ENCODE measurements around the gene IL17RE.
"Not testable (repeated sequence)": the region's sequence is repeated elsewhere in the genome, so short reads cannot be mapped to it uniquely, and the experiment has no call there.

IL17RE gene

GRCh38 chr3:9891072-9891622, 11.5 kb upstream of the IL17RE start:
- H3K4me3 Mint-ChIP-seq = peak overlapping the region; percentile 97
- H3K4me1 Mint-ChIP-seq = peaks cover 21% of the 10 kb centered on the region
- H3K27me3 Mint-ChIP-seq (ENCODE audit: low read depth, poor library complexity) = peaks cover 6% of the 10 kb centered on the region
- TF ChIP-seq CTCF (IDR thresholded peaks at IDR 0.05) = no peak
- H3K27ac Mint-ChIP-seq = peak overlapping the region; percentile 75
- no peak for DNase-seq
- H3K9me3 Mint-ChIP-seq = no peaks in the 10 kb centered on the region
- H3K36me3 Mint-ChIP-seq (ENCODE audit: low read depth) = peaks cover 33% of the 10 kb centered on the region

- no peak for TF ChIP-seq CTCF (IDR thresholded peaks at IDR 0.05)
- H3K4me3 Mint-ChIP-seq = no peak overlapping the region
- peaks cover 33% of the 10 kb centered on the region for H3K36me3 Mint-ChIP-seq (ENCODE audit: low read depth)
- H3K4me1 Mint-ChIP-seq = peaks cover 25% of the 10 kb centered on the region
- no peak for DNase-seq
- H3K27ac Mint-ChIP-seq = no peak overlapping the region
- peaks cover 6% of the 10 kb centered on the region for H3K27me3 Mint-ChIP-seq (ENCODE audit: low read depth, poor library complexity)
- H3K9me3 Mint-ChIP-seq = no peaks in the 10 kb centered on the region
These were observed 8.9 kb upstream of the IL17RE start for GRCh38 chr3:9893739-9894138.

- H3K27ac Mint-ChIP-seq; H3K27me3 Mint-ChIP-seq (ENCODE audit: low read depth, poor library complexity); DNase-seq; H3K9me3 Mint-ChIP-seq; H3K4me3 Mint-ChIP-seq: not testable (repeated sequence)
- Mint-ChIP-seq H3K36me3 (ENCODE audit: low read depth) (peaks cover 33% of the 10 kb centered on the region), H3K4me1 (peaks cover 25% of the 10 kb centered on the region)
These were observed 6.9 kb upstream of the IL17RE start for GRCh38 chr3:9895715-9896114.

GRCh38 chr3:9896755-9897407, 5.8 kb upstream of the IL17RE start:
- not testable (repeated sequence) for H3K9me3 Mint-ChIP-seq; H3K27me3 Mint-ChIP-seq (ENCODE audit: low read depth, poor library complexity); H3K4me3 Mint-ChIP-seq; H3K27ac Mint-ChIP-seq; DNase-seq
- peaks cover 29% of the 10 kb centered on the region for H3K36me3 Mint-ChIP-seq (ENCODE audit: low read depth)
- H3K4me1 Mint-ChIP-seq = peaks cover 16% of the 10 kb centered on the region

- DNase-seq = no peak
- Mint-ChIP-seq H3K9me3 (no peaks in the 10 kb centered on the region), H3K4me3 (no peak overlapping the region), H3K36me3 (ENCODE audit: low read depth) (peaks cover 23% of the 10 kb centered on the region), H3K27me3 (ENCODE audit: low read depth, poor library complexity) (peaks cover 3% of the 10 kb centered on the region), H3K27ac (peak overlapping the region; percentile 40), H3K4me1 (peaks cover 10% of the 10 kb centered on the region)
- TF ChIP-seq CTCF (IDR thresholded peaks at IDR 0.05) = no peak
These were observed 5.0 kb upstream of the IL17RE start for GRCh38 chr3:9897408-9898372.

GRCh38 chr3:9898467-9899241, 4.0 kb upstream of the IL17RE start:
- H3K4me1 Mint-ChIP-seq = peaks cover 5% of the 10 kb centered on the region
- H3K4me3 Mint-ChIP-seq = no peak overlapping the region
- no peaks in the 10 kb centered on the region for H3K9me3 Mint-ChIP-seq
- DNase-seq = no peak
- no peak for TF ChIP-seq CTCF (IDR thresholded peaks at IDR 0.05)
- H3K36me3 Mint-ChIP-seq (ENCODE audit: low read depth) = peaks cover 13% of the 10 kb centered on the region
- H3K27me3 Mint-ChIP-seq (ENCODE audit: low read depth, poor library complexity) = peaks cover 3% of the 10 kb centered on the region
- H3K27ac Mint-ChIP-seq = peak overlapping the region; percentile 40

Data from nephron progenitor cell (in vitro differentiated cells).